OCI-LY7 (cell line): ENCODE results near the gene PRKAG2. TPM values are rescaled to one million over a fixed set of nuclear protein-coding genes. Genes with fewer than 3 reads are reported as not detected.

ENCODE experiments used
- BruUV-seq: library from RNA; stranded (reverse); fragments of 400-500 nt; replicated peaks from 2 replicates; lab custom pipeline; 2021; lab: Mats Ljungman, UMichigan
- CTCF ChIA-PET: fragments of 300-600 bp; sonication (Branson Sonifier 250); formaldehyde crosslinking; loops from one replicate; lab custom pipeline; 2022; ENCODE audit warnings: antibody characterized with exemption; ENCODE audit not compliant: unreplicated experiment; lab: Charles Lee
- POLR2A ChIA-PET: fragments of 300-600 bp; sonication (Branson Sonifier 250); formaldehyde crosslinking; loops from one replicate; lab custom pipeline; 2022; ENCODE audit warnings: antibody characterized with exemption; lab: Charles Lee
- DNase-seq: peaks from one replicate; pipeline ENCODE4 v3.0.0-alpha.2; 2015; ENCODE audit warnings: low spot score
- H2AFZ ChIP-seq: fragments of 200-600 bp; sonication (generic), shearing (Covaris generic); 2 replicates; pipeline ENCODE4 v1.6.1; 2014; ENCODE audit warnings: mild to moderate bottlenecking, antibody characterized with exemption, low read length, moderate library complexity
- H3K27ac ChIP-seq: fragments of 200-600 bp; sonication (generic); 2 replicates; pipeline ENCODE4 v1.5.1; 2014; ENCODE audit warnings: mixed run types, low read depth, mild to moderate bottlenecking, moderate library complexity, low read length, inconsistent platforms; ENCODE audit not compliant: poor library complexity, severe bottlenecking
- H3K36me3 ChIP-seq: fragments of 200-600 bp; sonication (generic); 2 replicates; pipeline ENCODE4 v1.6.1; 2014; ENCODE audit warnings: mild to moderate bottlenecking, antibody characterized with exemption, low read length, moderate library complexity, mixed read lengths; ENCODE audit not compliant: insufficient read depth
- H3K4me1 ChIP-seq: fragments of 200-600 bp; sonication (generic); 2 replicates; pipeline ENCODE4 v1.5.1; 2014; ENCODE audit warnings: mild to moderate bottlenecking, low read length; ENCODE audit not compliant: insufficient read depth, poor library complexity, severe bottlenecking
- H3K4me2 ChIP-seq: fragments of 200-600 bp; sonication (generic); 2 replicates; pipeline ENCODE4 v1.6.1; 2014; ENCODE audit warnings: mild to moderate bottlenecking, low read length
- H3K4me3 ChIP-seq: fragments of 200-600 bp; sonication (generic); 2 replicates; pipeline ENCODE4 v1.5.1; 2014; ENCODE audit warnings: mild to moderate bottlenecking, low read depth, low read length; ENCODE audit not compliant: poor library complexity, severe bottlenecking
- H3K79me2 ChIP-seq: fragments of 200-600 bp; sonication (generic); 2 replicates; pipeline ENCODE4 v1.6.1; 2016; ENCODE audit warnings: low read depth, mild to moderate bottlenecking, low read length, moderate library complexity, mixed read lengths; ENCODE audit not compliant: insufficient read depth
- H3K9me2 ChIP-seq: fragments of 200-600 bp; sonication (generic); 2 replicates; pipeline ENCODE4 v1.6.1; 2016; ENCODE audit warnings: mild to moderate bottlenecking, low read length, mixed read lengths; ENCODE audit not compliant: insufficient read depth
- H3K9me3 ChIP-seq: fragments of 200-600 bp; sonication (generic); 2 replicates; pipeline ENCODE4 v1.6.1; 2014; ENCODE audit warnings: mild to moderate bottlenecking, mixed run types, low read length, mixed read lengths
- H4K20me1 ChIP-seq: fragments of 200-600 bp; sonication (generic); 2 replicates; pipeline ENCODE4 v1.6.1; 2014; ENCODE audit warnings: mild to moderate bottlenecking, antibody characterized with exemption, low read length, moderate library complexity, mixed read lengths; ENCODE audit not compliant: insufficient read depth
- EZH2phosphoT487 ChIP-seq: fragments of 200-600 bp; sonication (generic); IDR thresholded peaks from 2 replicates; pipeline ENCODE4 v1.6.1; 2018; ENCODE audit warnings: low read depth, borderline replicate concordance, mild to moderate bottlenecking, mixed run types, antibody characterized with exemption, low read length, moderate library complexity, mixed read lengths
- intact Hi-C: fragments of 100-400 bp; cut with micrococcal nuclease; formaldehyde crosslinking; loops from one replicate; pipeline ENCODE4 v1.10.0; 2022; ENCODE audit not compliant: unreplicated experiment
- total RNA-seq, 2 experiments: library from RNA; depleted of rRNA in 1 of 2; stranded (reverse); fragments of >200 nt in 1 of 2; shearing (Covaris generic) in 1 of 2; gene quantifications; 2 replicates each; pipeline ENCODE4 v1.2.3, GENCODE V29; 2014 to 2022
- TF ChIP-seq, protein P1 (sequence below): fragments of 200-600 bp; sonication (generic); conservative IDR thresholded peaks from 2 replicates; pipeline ENCODE4 v1.5.1; 2014; ENCODE audit warnings: mild to moderate bottlenecking, antibody characterized with exemption, low read length, moderate library complexity, mixed read lengths

Gene PRKAG2
- total RNA-seq, 2 experiments from 2014 or later, result 1.2 to 5.1 TPM

DNA sequence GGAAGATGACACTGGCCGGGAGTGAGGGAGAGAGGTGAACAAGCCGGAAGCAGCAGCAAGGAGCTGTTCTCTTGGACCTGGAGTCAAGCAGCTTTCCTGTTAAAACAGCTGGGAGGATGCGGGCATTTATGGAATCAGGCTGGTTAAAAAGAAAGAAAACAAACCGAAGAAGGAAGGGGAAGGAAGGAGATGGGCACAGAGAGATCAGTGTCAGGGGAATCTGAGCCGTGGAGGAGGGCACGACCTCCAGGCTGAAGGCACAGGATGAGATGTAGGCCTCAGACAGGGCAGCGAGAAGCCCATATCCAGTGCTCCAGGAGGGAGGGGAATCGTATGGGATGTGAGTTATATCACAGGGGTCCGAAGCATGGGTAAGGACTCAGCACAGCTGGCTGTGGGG, 251.3 kb downstream of the PRKAG2 start:
- Histone ChIP-seq H3K9me2 (no peaks in the 10 kb centered on the region), H3K27ac (no peak overlapping the region), H4K20me1 (peaks cover 3% of the 10 kb centered on the region; the same call in 1 of the 2 replicates), H3K4me2 (no peak overlapping the region), H3K4me1 (peaks cover 1% of the 10 kb centered on the region), H3K79me2 (no peaks in the 10 kb centered on the region), H3K4me3 (no peak overlapping the region), H3K36me3 (no peaks in the 10 kb centered on the region), H2AFZ (no peak overlapping the region), H3K9me3 (no peaks in the 10 kb centered on the region)
- TF ChIP-seq, protein P1, sequence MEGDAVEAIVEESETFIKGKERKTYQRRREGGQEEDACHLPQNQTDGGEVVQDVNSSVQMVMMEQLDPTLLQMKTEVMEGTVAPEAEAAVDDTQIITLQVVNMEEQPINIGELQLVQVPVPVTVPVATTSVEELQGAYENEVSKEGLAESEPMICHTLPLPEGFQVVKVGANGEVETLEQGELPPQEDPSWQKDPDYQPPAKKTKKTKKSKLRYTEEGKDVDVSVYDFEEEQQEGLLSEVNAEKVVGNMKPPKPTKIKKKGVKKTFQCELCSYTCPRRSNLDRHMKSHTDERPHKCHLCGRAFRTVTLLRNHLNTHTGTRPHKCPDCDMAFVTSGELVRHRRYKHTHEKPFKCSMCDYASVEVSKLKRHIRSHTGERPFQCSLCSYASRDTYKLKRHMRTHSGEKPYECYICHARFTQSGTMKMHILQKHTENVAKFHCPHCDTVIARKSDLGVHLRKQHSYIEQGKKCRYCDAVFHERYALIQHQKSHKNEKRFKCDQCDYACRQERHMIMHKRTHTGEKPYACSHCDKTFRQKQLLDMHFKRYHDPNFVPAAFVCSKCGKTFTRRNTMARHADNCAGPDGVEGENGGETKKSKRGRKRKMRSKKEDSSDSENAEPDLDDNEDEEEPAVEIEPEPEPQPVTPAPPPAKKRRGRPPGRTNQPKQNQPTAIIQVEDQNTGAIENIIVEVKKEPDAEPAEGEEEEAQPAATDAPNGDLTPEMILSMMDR, result no peak
- no peak for TF ChIP-seq EZH2phosphoT487
- BruUV-seq, result no TSS peak
- ChIA-PET POLR2A (interaction anchor here (0.6 kb wide), 1 partner anchor 9 kb away, joined by 7 read pairs; no protein-coding TSS in a partner anchor), CTCF (no interaction called here)
- intact Hi-C loops, result loop anchor here (5.0 kb wide), 1 partner anchor 132 kb away; no protein-coding TSS in a partner anchor
- DNase-seq, result no peak

DNA sequence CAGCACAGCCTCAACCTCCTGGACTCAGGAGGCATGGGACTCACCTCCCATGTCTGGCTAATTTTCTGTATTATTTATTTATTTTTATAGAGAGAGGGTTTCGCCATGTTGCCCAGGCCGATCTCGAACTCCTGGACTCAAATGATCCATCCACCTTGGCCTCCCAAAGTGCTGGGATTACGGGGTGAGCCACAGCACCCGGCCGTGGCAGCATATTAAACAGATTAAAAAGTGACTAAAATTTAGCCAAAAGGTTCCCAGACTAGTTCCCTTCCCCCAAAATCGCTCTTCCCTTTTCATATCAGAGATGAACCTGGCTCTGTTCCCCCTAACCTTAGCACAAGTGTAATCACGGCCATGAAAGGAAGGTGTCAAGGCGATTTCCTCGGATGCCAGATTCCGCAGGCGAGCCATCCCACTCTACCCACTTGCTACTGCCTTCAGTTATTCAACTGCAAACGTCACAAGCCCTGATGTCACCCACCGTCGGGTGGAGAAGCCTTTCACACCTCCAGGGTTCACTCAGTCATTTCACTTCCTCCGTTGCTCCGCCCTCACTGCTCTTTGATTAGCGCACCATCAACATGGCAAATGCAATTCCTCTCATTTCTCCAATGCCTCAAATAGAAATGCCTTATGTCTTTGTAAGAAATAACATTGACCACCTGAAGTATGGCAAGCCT, 252.5 kb downstream of the PRKAG2 start:
- H2AFZ ChIP-seq, result no peak overlapping the region
- H3K36me3 ChIP-seq, result no peaks in the 10 kb centered on the region
- no peak overlapping the region for H3K27ac ChIP-seq
- no peaks in the 10 kb centered on the region for H4K20me1 ChIP-seq
- BruUV-seq, result no TSS peak
- no peak for DNase-seq
- no peak overlapping the region for H3K4me3 ChIP-seq
- no peaks in the 10 kb centered on the region for H3K9me3 ChIP-seq
- ChIA-PET POLR2A (no interaction called here), CTCF (no interaction called here)
- no peak for TF ChIP-seq EZH2phosphoT487
- TF ChIP-seq, protein P1, result no peak
- H3K4me2 ChIP-seq, result no peak overlapping the region
- H3K9me2 ChIP-seq, result no peaks in the 10 kb centered on the region
- intact Hi-C loops, result no loop called here
- no peaks in the 10 kb centered on the region for H3K4me1 ChIP-seq
- no peaks in the 10 kb centered on the region for H3K79me2 ChIP-seq

DNA sequence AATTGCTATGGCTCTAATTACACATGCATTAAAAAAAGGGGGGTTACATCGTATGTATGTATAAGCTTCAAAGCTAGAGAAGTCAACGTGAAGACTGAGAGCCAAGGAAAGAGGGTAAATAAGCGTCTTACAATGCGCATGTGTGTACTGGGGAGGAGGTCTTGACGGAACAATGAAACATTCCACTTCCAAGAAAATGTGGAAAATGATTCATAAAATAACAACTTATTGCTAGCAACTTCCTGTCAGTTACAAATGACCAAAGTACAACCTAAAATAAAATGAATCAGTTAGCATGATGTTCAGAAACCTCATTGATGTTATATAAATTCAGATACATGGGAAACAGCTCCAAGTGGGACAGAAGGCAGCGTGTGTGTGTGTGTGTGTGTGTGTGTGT, 253.1 kb downstream of the PRKAG2 start:
- no TSS peak for BruUV-seq
- DNase-seq, result no peak
- no peak overlapping the region for H3K4me3 ChIP-seq
- no peaks in the 10 kb centered on the region for H3K79me2 ChIP-seq
- no peak overlapping the region for H2AFZ ChIP-seq
- no peak overlapping the region for H3K4me2 ChIP-seq
- intact Hi-C loops, result no loop called here
- no peaks in the 10 kb centered on the region for H3K9me3 ChIP-seq
- TF ChIP-seq, protein P1, result no peak
- H3K36me3 ChIP-seq, result no peaks in the 10 kb centered on the region
- H3K9me2 ChIP-seq, result no peaks in the 10 kb centered on the region
- no peak overlapping the region for H3K27ac ChIP-seq
- no peaks in the 10 kb centered on the region for H3K4me1 ChIP-seq
- CTCF ChIA-PET, result no interaction called here
- POLR2A ChIA-PET, result interaction anchor here (0.9 kb wide), 1 partner anchor 254 kb away, joined by 4 read pairs; no protein-coding TSS in a partner anchor
- no peaks in the 10 kb centered on the region for H4K20me1 ChIP-seq
